ENCODE measurements around the gene DACT3.

Gene DACT3

GRCh38 chr19:46646402-46646801 is 14.6 kb downstream of the DACT3 start:
- DNase-seq (ENCODE audit: low read depth): no peak
- no peak overlapping the region for H3K4me3 ChIP-seq (ENCODE audit: low read depth, low read length)
- TF ChIP-seq, protein P1, sequence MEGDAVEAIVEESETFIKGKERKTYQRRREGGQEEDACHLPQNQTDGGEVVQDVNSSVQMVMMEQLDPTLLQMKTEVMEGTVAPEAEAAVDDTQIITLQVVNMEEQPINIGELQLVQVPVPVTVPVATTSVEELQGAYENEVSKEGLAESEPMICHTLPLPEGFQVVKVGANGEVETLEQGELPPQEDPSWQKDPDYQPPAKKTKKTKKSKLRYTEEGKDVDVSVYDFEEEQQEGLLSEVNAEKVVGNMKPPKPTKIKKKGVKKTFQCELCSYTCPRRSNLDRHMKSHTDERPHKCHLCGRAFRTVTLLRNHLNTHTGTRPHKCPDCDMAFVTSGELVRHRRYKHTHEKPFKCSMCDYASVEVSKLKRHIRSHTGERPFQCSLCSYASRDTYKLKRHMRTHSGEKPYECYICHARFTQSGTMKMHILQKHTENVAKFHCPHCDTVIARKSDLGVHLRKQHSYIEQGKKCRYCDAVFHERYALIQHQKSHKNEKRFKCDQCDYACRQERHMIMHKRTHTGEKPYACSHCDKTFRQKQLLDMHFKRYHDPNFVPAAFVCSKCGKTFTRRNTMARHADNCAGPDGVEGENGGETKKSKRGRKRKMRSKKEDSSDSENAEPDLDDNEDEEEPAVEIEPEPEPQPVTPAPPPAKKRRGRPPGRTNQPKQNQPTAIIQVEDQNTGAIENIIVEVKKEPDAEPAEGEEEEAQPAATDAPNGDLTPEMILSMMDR (IDR thresholded peaks at IDR 0.05; ENCODE audit: control insufficient read depth, extremely low read depth, insufficient read depth): no peak

GRCh38 chr19:46644720-46645119 is 16.3 kb downstream of the DACT3 start:
- no peak for DNase-seq (ENCODE audit: low read depth)
- H3K4me3 ChIP-seq (ENCODE audit: low read depth, low read length): no peak overlapping the region
- TF ChIP-seq, protein P1 (IDR thresholded peaks at IDR 0.05; ENCODE audit: control insufficient read depth, extremely low read depth, insufficient read depth): no peak

- H3K4me3 ChIP-seq (ENCODE audit: low read depth, low read length): no peak overlapping the region
- TF ChIP-seq, protein P1 (IDR thresholded peaks at IDR 0.05; ENCODE audit: control insufficient read depth, extremely low read depth, insufficient read depth): no peak
- no peak for DNase-seq (ENCODE audit: low read depth)
Observed at GRCh38 chr19:46640656-46641055, 20.3 kb downstream of the DACT3 start.

DNA sequence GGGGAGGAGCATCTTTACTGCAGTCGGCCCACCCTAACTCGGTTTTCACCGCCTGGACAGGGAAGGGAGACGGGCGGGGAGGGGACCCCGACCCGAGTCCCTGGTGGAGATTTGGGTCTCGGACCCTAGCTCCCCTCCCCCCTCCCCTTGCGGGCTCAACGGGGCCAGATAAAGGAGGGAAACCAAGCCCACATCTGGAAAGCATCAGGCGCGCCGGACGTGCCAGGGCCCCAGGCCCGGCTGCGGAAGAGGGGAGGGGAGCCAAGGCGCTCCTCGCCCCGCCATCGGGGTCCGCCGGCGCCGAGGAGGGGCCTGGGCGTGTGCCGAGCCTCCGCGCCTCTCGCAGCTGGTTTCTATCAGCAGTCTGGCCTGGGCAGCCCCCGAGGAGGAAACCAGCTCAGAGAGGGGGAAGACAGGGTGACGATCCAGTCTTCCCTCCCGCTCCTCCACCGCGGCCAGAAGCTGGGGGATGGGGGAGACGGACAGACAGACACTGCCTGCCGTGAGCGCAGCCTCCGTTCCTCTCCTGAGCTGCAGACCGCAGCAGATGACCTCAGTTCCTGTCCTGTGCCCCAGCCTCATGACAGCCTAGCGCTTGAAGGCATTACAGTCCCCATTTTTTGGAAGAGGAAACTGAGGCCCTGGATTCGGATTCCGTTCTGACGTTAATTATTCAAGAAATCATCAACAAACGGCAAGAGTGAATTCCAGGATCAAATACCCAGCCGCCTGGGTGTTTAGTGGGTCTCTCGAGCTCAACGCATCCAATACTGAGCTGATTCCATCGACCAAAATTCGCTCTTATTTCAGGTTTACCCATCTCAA is 21.4 kb downstream of the DACT3 start:
- H3K4me3 ChIP-seq (ENCODE audit: low read depth, low read length): peak overlapping the region; percentile 34
- DNase-seq (ENCODE audit: low read depth): no peak
- TF ChIP-seq, protein P1 (IDR thresholded peaks at IDR 0.05; ENCODE audit: control insufficient read depth, extremely low read depth, insufficient read depth): no peak

DNA sequence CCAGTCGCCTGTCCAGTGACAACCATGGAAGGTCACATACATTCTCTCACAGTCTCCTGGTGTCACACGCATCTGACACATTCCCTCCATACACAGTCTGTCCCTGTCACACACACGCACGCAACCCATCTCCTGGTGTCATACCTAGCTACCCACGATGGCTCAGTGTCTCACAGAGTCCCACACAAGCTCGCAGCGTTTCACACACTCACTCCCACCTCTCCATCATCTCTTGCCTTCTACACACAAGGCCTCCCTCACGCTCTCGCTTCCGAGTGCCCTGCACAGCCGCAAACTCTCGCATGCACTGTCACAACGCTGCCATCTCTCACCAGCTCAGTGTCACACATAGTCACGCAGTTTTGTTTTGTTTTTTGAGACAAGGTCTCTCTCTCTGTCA is 23.8 kb downstream of the DACT3 start:
- no peak overlapping the region for H3K4me3 ChIP-seq (ENCODE audit: low read depth, low read length)
- no peak for DNase-seq (ENCODE audit: low read depth)
- TF ChIP-seq, protein P1 (IDR thresholded peaks at IDR 0.05; ENCODE audit: control insufficient read depth, extremely low read depth, insufficient read depth): no peak

- TF ChIP-seq, protein P1 (IDR thresholded peaks at IDR 0.05; ENCODE audit: control insufficient read depth, extremely low read depth, insufficient read depth): no peak
- no peak within 1 kb of the TSS for H3K4me3 ChIP-seq (ENCODE audit: low read depth, low read length)
- DNase-seq (ENCODE audit: low read depth): no peak
Observed at GRCh38 chr19:46635920-46636761, 24.8 kb downstream of the DACT3 start, which contains the start of gene GNG8. Gene GNG8, minus strand, starts transcription at chr19:46636202. Its CDS starts 1,520 bp downstream, at chr19:46634682.

All from LNCaP clone FGC (cell line).